ENCODE results near the gene IRAK4. TPM values are rescaled to one million over a fixed set of nuclear protein-coding genes. Genes with fewer than 3 reads are reported as not detected.

Gene IRAK4
- total RNA-seq, 1 donor from 2014 or later, result 20.7 TPM

DNA sequence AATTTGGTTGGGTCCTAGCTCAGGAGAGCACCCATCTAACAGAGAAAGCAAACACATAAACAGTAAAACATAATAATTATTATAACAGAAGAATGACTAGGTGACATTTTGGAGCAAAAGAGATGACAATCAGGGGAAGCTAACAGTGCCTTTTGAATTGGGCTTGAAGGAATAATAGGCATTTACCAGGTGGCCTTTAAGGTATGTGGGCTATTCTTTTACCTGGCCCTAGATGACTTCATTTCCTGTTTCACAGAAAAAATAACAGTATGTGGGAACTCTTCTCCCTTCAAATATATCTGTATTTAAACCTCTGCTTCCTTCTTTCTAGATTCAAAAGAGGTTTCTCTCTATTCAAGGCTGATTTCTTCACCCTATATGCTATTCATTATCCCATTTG is 3.8 kb downstream of the IRAK4 start:
- DNase-seq (ENCODE audit: low spot score) (no peak), ATAC-seq (no peak)
- intact Hi-C loops (cut with DNase I), result no loop called here

DNA sequence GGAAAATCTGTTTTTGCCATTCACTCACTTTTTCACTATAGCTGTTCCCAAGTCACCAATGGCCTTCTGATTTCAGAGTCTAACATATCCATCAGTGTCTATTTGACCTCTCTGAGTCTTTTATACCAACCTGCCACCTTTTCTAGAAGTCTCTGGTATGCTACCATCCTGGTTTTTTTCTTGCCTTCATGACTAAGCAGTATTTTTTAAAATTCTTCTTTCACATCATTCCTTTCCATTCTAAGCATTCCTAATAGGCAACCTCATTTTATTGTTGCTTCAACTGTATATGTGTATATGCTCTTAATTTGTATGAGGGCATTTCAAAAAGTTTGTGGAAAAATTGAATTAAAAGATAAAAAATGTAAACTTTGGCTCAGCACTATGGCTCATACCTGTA is 5.0 kb downstream of the IRAK4 start:
- intact Hi-C loops (cut with DNase I), result no loop called here
- no peak for ATAC-seq
- no peak for DNase-seq (ENCODE audit: low spot score)

DNA sequence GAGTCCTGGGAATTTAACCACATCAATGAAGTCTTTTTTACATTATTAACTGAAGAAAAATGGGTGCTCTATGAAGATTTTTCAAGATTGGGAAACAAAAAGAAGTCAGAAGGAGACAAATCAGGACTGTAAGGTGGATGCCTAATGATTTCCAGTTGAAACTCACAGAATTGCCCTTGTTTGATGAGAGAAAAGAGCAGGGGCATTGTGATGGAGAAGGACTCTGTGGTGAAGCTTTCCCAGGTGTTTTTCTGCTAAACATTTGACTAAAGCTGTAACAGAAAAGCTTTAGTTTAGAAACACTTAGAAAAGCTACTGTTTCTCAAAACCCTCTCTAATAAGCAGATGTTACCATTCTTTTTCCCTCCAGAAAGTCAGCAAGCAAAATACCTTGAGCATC is 5.8 kb downstream of the IRAK4 start:
- intact Hi-C loops (cut with DNase I), result no loop called here
- ATAC-seq (no peak), DNase-seq (ENCODE audit: low spot score) (no peak)

DNA sequence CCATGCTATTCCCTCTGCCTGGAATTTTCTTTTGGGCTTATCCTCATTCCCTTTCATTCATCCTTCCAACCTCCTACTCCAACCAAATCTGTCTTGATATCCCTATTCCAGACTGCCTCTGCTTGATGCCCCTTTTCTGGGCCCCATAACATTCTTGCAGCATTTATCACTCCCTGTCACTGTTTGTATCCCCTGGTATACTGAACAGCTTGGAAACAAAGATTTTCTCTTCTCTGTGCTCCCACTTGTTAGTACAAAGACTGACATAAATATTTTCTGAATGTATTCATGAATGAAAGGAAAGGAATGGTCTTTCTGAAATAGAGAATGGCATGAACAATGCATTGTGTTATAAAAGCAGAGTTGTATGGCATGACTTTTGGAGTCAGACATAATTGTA is 7.5 kb downstream of the IRAK4 start:
- intact Hi-C loops (cut with DNase I), result no loop called here
- DNase-seq (ENCODE audit: low spot score), result no peak
- ATAC-seq, result no peak

DNA sequence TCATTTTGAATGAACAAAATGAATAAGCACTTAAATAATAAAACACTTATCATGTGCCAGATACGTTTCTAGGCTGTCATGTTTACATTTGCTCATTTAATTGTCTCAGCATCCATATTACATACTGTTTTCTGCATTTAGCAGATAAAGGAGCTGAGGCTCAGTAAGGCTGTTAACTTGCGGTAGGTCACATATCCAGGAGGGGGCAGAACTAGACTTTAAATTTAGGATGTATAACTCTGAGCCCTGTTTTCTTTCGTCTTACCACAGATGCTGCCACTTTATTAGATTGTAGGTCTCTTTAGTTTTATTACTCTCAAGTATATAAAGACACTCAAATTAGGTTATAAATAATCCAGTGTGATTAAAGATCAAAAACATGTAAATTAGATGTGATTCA is 17.7 kb downstream of the IRAK4 start:
- DNase-seq (ENCODE audit: low spot score) (no peak), ATAC-seq (peak; percentile 56)
- intact Hi-C loops (cut with DNase I), result no loop called here

DNA sequence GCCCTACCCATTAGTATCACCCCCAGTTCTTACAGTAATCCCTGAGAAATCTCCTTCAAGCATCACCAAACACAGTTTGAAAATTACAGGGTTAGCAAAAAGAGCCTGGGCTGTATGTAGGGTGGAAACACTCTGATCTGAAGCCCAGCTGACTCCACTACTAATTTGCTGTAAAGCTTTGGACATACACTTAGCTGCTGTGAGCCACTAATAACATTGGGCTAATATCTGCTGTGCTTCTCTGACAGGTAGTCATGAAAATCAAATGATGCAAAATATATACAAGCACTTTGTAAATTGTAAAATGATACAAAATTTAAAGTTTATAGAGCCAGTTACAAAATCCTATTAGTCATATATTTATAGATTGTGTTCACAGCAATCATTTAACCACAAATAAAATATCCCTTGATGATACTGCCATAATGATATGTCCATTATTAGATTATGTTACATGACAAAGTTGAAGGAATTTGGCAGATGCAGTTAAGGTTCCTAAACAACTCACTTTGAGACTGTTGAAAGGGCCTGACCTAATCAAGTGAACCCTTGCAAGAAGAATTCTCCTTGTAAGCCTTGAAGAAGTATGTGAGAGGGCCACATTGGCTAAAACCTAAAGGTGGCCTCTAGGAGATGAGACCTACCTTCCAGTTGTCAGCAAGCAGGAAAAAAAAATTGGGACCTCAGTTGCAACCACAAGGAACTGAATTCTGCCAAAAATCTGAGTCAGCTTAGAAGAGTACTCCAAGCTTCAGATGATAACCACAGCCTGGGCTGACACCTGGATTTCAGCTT is 28.3 kb downstream of the IRAK4 start:
- no peak for DNase-seq (ENCODE audit: low spot score)
- ATAC-seq, result no peak
- intact Hi-C loops (cut with DNase I), result no loop called here

DNA sequence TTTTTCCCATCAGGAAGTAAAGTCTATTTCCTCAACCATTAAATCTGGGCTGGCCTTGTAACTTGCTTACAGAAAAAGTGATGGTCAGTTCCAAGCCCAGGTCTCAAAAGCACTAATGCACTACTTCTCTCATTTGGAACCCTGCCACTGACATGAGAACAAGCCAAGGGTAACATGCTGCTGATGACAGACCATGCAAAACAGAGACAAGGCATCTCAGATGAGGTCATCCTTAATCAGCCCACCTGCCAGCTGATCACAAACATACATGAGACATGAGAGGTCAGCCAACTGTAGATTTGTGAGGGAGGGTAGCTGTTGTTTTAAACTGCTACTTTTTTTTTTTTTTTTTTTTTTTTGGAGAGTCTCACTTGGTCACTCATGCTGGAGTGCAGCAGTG is 31.2 kb downstream of the IRAK4 start:
- ATAC-seq (no peak), DNase-seq (ENCODE audit: low spot score) (no peak)

DNA sequence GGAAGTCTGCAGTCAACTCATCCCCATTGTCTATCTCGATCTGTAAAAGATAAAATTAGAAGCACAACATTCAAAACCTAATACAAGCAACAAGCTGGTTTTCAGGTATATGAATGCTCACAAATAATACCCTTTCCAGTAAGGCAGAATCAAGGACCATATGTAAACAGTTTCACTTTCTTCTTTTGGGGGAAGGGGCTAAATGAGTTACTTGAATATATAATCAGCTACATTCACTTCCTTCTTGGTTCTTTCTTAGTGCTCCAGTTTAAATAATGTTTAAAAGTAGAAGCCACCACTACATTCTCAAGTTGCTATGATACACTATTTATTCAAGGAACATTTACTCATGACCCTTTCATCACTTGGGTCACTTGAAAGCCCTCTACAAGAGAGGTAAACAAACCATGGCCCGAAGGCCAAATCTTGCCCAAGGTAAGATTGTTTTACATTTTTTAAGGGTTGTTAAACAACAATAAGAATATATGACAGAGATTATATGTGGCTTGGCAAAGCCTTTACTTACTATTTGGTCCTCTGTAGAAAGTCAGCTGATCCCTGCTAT is 37.0 kb downstream of the IRAK4 start:
- DNase-seq (ENCODE audit: low spot score) (no peak), ATAC-seq (no peak)
- intact Hi-C loops (cut with DNase I), result no loop called here

More for the DNA sequence above, 31.2 kb downstream of the IRAK4 start:
- intact Hi-C loops (cut with DNase I), result no loop called here

DNA sequence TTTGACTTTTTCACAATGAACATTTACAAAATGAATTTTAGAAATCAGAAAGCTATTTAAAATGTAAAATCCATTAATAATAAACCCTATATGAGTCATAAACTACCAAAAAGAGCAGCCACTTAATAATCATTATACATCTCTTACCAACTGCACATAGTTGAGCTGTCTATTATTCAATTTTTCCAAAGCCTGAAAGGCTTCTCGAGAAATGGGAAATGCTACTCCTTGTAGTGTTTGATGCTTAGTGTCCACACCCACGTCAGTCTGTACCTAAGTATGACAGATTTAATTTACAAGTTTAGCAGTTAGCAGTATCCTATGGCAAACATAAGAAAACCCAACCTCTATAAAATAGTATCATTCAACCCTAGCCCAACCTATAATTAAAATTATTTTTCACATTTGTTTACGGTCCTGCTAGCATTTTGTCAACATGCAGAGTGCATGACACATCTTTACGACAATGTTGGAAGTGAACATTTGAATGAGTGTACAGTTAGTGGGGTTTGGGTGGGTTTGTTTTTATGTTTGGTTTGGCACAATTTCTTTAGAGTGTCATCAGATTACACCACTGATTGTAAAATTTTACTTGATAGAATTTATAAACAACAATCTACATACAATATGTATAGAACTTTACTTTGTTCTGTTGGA is 38.9 kb downstream of the IRAK4 start:
- ATAC-seq (no peak), DNase-seq (ENCODE audit: low spot score) (no peak)
- intact Hi-C loops (cut with DNase I), result no loop called here

DNA sequence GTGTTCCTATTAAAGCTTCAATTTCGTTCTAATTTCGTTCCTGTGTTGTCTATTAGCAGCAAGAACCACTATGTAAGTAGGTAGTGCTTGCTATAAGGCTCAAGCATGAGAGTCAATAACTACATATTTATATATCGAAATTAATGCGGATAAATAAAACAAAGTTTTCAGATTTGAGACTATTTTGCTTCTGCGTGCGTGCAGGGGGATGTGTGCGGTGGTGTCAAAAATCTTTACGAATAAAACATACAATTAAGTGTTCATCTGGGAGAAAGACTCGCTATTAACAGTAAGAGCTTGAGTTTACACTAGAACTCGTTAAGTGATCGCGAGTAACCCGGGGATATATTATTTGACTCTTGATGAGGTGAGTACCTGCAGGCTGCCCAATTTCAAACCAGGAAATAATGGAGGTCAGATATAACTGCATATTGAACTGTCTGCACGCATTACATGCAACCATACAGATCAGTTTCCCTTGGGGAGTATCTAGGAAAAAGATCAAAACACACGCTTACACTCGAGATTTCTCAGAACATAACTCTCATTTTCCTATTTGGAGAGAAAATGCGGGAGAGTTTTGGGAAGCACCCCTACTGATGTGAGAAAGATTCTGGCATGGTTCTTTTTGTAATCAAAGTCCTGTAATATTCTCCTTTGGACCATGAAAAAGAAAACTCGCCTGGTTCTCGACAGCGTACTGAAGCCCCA is 46.6 kb downstream of the IRAK4 start:
- DNase-seq (ENCODE audit: low spot score) (no peak), ATAC-seq (no peak)
- intact Hi-C loops (cut with DNase I), result no loop called here

DNA sequence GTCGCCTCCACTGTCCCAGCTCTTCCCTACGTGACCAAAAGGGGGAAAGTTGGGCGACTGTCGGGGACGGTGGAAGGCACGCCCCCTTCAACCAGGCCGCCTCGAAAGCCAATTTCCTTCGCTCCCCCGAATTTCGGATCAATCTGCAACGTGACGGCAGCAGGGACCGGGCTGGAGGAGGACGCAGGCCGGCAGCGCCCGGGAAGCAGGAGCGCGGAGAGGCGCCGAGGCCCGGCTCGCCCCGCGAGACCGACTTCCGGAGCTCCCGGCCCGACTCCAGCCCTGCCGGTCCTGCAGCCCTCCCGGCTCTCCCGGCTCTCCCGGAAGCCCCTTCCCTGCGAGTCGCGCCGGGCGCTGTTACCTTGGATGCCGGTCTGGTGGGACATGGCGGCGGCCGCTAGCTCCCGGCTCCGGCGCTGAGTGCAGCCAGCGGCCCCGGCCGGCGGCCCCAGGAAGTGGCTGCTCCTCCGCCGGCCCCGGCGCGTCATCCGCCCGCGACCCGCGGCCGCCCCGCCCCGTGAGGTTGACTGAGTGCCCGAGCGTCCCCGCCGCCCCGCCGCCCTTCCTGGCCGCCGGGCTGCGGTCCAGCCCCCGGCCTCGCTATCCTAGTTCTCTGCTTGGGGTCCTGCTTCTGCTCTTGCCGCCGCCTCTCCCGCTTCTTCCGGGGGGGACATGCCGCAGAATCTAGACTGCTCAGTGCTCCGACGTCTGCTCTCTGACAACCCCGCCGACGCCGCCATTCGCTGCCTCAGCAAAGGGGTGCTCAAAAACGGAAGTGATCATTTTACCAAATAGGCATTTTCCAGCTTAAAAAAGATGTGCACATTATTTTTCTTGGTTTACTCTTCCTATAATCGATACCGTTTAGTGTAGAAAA is 47.3 kb downstream of the IRAK4 start, which contains the start of gene TWF1:
Gene TWF1, minus strand, starts transcription at position 458 of the 877 bp plus-strand sequence. Its CDS starts 72 bp downstream, at position 386.
- intact Hi-C loops (cut with DNase I), result no loop called here
- peak; percentile 92 for DNase-seq (ENCODE audit: low spot score)
- ATAC-seq, result peak; percentile 99

DNA sequence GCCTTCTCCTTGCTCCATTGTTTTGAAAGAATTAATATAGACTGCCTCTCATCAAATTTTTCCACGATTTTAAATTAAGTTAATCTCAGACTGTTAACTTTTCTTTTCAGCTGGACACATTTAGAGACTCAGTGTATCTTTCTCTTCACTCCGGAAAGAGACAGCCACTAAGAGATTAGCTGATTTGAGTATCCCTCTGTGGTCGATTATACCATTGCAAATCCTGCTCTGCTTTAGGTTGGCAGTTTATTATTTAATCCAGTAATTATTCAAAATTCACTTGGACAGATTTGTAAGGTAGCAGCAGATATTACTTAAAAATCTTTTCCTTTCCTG is 48.0 kb downstream of the IRAK4 start:
- DNase-seq (ENCODE audit: low spot score) (no peak), ATAC-seq (no peak)
- intact Hi-C loops (cut with DNase I), result no loop called here

DNA sequence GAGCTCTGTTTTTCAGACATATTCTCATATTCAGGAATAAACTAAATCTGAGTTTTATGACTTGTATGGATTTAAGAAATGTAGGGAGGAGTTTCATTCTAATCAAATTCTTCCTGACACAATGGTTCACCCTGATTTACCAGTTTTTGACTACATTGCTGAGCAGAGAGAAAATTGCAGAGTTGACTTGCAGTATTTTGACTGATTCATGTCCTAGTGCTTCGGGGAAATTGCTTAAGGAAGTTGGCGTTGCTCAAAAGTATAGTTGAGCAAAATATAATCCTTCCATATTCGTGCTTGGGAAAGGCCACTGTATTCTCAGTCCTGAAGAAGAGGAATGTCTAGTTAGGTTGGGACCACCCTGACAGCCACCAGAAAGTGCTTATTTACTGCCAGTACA is 48.6 kb downstream of the IRAK4 start:
- no peak for ATAC-seq
- DNase-seq (ENCODE audit: low spot score), result no peak
- intact Hi-C loops (cut with DNase I), result no loop called here

DNA sequence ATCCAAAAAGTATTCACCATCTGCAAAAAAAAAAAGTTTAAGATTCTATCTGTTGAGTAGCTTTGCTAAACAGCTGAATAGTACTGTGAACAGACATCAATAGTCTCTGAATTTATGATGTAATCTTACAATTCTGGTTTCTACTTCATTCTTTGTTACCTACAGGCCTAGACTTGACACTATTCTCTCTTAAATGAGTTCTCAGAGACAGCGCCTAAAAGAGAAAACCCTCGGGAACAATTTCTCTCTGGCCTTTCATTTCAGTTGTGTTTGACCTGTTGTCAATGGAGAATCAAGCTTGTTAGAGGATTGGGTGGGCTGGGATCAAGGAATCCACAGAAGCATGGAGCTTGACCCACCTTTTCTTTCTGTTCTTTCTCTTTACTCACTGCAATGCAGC is 53.3 kb downstream of the IRAK4 start:
- ATAC-seq, result no peak
- no peak for DNase-seq (ENCODE audit: low spot score)

DNA sequence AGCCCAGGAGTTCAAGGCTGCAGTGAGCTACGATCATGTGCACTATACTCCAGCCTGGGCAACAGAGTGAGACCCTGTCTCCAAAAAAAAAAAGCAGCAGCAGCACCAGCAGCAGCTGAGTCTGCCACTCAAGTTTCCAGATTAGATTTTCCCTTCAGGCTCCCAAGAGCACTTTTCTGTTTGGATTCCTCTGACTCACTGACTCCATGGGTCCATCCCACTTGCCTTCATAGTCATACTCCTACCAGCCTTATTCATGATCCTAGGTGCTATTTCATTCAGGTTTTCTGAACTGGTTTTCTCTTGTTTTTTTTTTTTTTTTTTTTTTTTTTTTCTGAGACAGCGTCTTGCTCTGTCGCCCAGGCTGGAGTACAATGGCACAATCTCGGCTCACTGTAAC is 54.2 kb downstream of the IRAK4 start:
- ATAC-seq (no peak), DNase-seq (ENCODE audit: low spot score) (no peak)
- intact Hi-C loops (cut with DNase I), result no loop called here

More for the DNA sequence above, 53.3 kb downstream of the IRAK4 start:
- intact Hi-C loops (cut with DNase I), result no loop called here

DNA sequence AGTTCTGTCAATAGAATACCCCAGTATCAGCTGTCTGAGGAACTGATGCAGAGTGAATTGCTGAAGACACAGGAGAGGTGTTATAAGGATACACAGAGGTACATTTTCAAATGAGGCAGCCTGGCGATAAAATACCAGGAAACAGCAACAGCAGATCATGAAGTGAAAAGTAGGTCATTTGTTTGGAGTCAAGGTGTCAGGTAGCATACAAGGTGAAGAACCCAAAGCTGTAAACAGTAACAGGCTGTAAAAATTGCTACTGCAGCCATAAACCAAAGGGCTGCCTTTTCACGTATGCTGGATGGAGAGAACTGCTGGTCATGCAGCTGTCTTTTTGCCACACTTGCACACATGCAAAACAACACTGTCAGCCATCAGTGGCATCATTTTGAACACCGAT is 56.7 kb downstream of the IRAK4 start:
- no peak for ATAC-seq
- no peak for DNase-seq (ENCODE audit: low spot score)
- intact Hi-C loops (cut with DNase I), result no loop called here

DNA sequence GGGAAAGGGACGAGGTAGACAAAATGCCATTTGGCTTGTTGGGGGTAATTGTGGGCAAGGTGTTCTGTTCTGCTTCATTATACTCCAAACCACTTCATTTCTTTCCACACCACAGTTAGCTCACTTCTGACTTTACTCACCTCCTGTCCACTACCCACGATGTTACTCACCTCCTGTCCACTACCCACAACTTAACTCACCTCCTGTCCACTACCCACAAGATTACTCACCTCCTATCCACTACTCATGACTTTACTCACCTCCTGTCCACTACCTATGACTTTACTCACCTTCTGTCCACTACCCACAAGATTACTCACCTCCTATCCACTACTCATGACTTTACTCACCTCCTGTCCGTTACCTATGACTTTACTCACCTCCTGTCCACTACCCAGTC is 57.4 kb downstream of the IRAK4 start:
- no peak for ATAC-seq
- DNase-seq (ENCODE audit: low spot score), result no peak
- intact Hi-C loops (cut with DNase I), result no loop called here

DNA sequence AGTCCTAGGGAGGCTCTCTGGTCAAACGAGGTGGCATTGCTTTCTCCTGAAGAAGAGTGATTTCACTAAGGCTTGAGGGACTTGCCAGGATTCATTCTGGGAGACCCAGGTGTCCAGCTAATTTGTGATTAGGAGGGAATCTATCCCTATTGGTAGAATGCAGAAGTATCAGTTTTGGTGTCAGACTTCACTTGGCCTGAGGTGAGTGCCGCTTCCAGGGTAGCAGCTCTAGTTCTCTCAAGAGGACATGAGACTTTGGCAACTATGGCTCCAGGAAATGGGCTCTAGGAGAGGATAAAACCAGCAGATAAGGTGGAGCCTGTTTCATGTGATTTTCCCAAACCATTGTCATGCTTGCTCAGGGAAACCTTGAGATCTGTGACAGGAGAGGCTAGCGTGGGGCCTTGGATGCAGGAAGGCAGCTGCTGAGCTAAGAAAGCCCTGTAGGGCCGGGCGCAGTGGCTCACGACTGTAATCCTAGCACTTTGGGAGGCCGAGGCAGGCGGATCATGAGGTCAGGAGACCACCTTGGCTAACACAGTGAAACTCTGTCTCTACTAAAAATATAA is 65.5 kb downstream of the IRAK4 start:
- no peak for DNase-seq (ENCODE audit: low spot score)
- ATAC-seq, result no peak
- intact Hi-C loops (cut with DNase I), result no loop called here

DNA sequence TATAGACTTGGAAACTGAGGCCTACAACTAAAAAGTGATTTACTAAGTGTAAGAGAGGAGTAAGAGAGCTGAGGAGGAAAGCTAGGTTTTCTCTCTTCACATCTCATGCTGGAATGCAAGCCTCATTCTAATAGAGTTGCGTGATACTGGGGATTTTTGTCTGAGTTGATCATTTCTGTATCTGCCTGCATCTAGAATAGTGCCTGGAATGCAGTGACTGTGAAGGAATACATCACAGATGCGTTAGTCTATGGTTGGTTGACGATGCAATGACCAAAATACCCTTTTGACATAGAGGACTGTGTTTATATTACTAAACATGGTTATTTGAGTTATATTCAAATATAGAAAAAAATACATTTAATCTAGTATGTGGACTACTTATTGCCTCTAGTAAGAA is 67.9 kb downstream of the IRAK4 start:
- DNase-seq (ENCODE audit: low spot score) (no peak), ATAC-seq (no peak)
- intact Hi-C loops (cut with DNase I), result loop anchor here (2.0 kb wide), 1 partner anchor 74 kb away; no protein-coding TSS in a partner anchor

Data from sciatic nerve (tissue), 2 donors.